Mesendoderm (in vitro differentiated cells): ENCODE data around the gene ASXL1.
"Not testable (repeated sequence)": the region's sequence is repeated elsewhere in the genome, so short reads cannot be mapped to it uniquely, and the experiment has no call there.

Experiments
- DNase-seq: peaks from one replicate; pipeline ENCODE4 v3.0.0; 2013
- H2AK5ac ChIP-seq: 2 replicates; pipeline ENCODE4 v1.6.1; 2013; ENCODE audit warnings: low read length, inconsistent platforms
- H2BK120ac ChIP-seq: 2 replicates; pipeline ENCODE4 v1.6.1; 2013; ENCODE audit warnings: low read depth, mild to moderate bottlenecking, low read length, moderate library complexity, mixed read lengths
- H2BK15ac ChIP-seq: replicated peaks from 2 replicates; pipeline ENCODE4 v1.6.1; 2013; ENCODE audit warnings: low read depth, mild to moderate bottlenecking, moderate library complexity
- H2BK5ac ChIP-seq: 2 replicates; pipeline ENCODE4 v1.6.1; 2013; ENCODE audit warnings: low read length, inconsistent platforms
- H3K18ac ChIP-seq: 2 replicates; pipeline ENCODE4 v1.6.1; 2013; ENCODE audit warnings: mild to moderate bottlenecking, low read length, mixed read lengths
- H3K23ac ChIP-seq: one replicate; pipeline ENCODE4 v1.6.1; 2013; ENCODE audit warnings: low read length
- H3K27ac ChIP-seq: 2 replicates; pipeline ENCODE4 v1.5.1; 2013; ENCODE audit warnings: low read depth, mild to moderate bottlenecking, inconsistent platforms, low read length, moderate library complexity
- H3K27me3 ChIP-seq: 2 replicates; pipeline ENCODE4 v1.6.1; 2013; ENCODE audit warnings: low read length, control low read depth, mild to moderate bottlenecking, inconsistent platforms; ENCODE audit not compliant: insufficient read depth, poor library complexity
- H3K36me3 ChIP-seq: 2 replicates; pipeline ENCODE4 v1.6.1; 2013; ENCODE audit warnings: low read length, inconsistent platforms; ENCODE audit not compliant: control insufficient read depth, insufficient read depth
- H3K4ac ChIP-seq: one replicate; pipeline ENCODE4 v1.6.1; 2013; ENCODE audit warnings: low read depth, mild to moderate bottlenecking, low read length, moderate library complexity
- H3K4me1 ChIP-seq: 2 replicates; pipeline ENCODE4 v1.6.1; 2013; ENCODE audit warnings: low read depth, low read length, inconsistent platforms; ENCODE audit not compliant: control insufficient read depth
- H3K4me2 ChIP-seq: 2 replicates; pipeline ENCODE4 v1.6.1; 2013; ENCODE audit warnings: low read length
- H3K4me3 ChIP-seq: 2 replicates; pipeline ENCODE4 v1.5.1; 2013; ENCODE audit warnings: mild to moderate bottlenecking, low read length
- H3K56ac ChIP-seq: one replicate; pipeline ENCODE4 v1.6.1; 2013; ENCODE audit warnings: low read length
- H3K79me1 ChIP-seq: 2 replicates; pipeline ENCODE4 v1.6.1; 2013; ENCODE audit warnings: low read length, inconsistent platforms
- H3K79me2 ChIP-seq: 2 replicates; pipeline ENCODE4 v1.6.1; 2013; ENCODE audit warnings: mild to moderate bottlenecking, low read length; ENCODE audit not compliant: control insufficient read depth, insufficient read depth
- H3K9ac ChIP-seq: 2 replicates; pipeline ENCODE4 v1.6.1; 2013; ENCODE audit warnings: low read length, inconsistent platforms
- H4K5ac ChIP-seq: one replicate; pipeline ENCODE4 v1.6.1; 2013; ENCODE audit warnings: low read length
- H4K8ac ChIP-seq: one replicate; pipeline ENCODE4 v1.6.1; 2013; ENCODE audit warnings: low read depth, mild to moderate bottlenecking, control low read depth, low read length, moderate library complexity
- WGBS: extraction: QIAGEN DNeasy Blood & Tissue Kit; methylation state at CpG from one replicate; pipeline ENCODE4 v1.1.7; 2013; ENCODE audit warnings: low lambda C conversion rate, missing lambda C conversion rate; ENCODE audit not compliant: insufficient coverage; ENCODE audit errors: extremely low coverage; 5-methylcytosine and 5-hydroxymethylcytosine counted together

ASXL1 gene

GRCh38 chr20:32404017-32404416 is 45.9 kb downstream of the ASXL1 start:
- no peak overlapping the region for H3K56ac ChIP-seq
- no peaks in the 10 kb centered on the region for H3K4me1 ChIP-seq
- H3K79me1 ChIP-seq, result peaks cover 5% of the 10 kb centered on the region
- no peak overlapping the region for H2BK5ac ChIP-seq
- no peak overlapping the region for H3K9ac ChIP-seq
- WGBS, result no CpG with 5 or more reads among the region's 2 CpGs
- no peak overlapping the region for H3K4me2 ChIP-seq
- DNase-seq, result no peak
- no peaks in the 10 kb centered on the region for H3K79me2 ChIP-seq
- no peak overlapping the region for H2BK120ac ChIP-seq
- no peak overlapping the region for H3K27ac ChIP-seq
- no peaks in the 10 kb centered on the region for H3K27me3 ChIP-seq
- H3K23ac ChIP-seq, result no peak overlapping the region
- H3K4me3 ChIP-seq, result no peak overlapping the region
- no peak overlapping the region for H4K8ac ChIP-seq
- no peak overlapping the region for H2BK15ac ChIP-seq
- no peak overlapping the region for H3K18ac ChIP-seq
- H3K36me3 ChIP-seq, result no peaks in the 10 kb centered on the region
- H2AK5ac ChIP-seq, result no peak overlapping the region
- no peak overlapping the region for H4K5ac ChIP-seq
- no peak overlapping the region for H3K4ac ChIP-seq

- Histone ChIP-seq H3K23ac (no peak overlapping the region), H3K4me3 (no peak overlapping the region)
Observed at GRCh38 chr20:32406701-32407100, 48.6 kb downstream of the ASXL1 start.

GRCh38 chr20:32407131-32407750 is 49.1 kb downstream of the ASXL1 start:
- not testable (repeated sequence) for H4K5ac ChIP-seq

More at GRCh38 chr20:32406701-32407100, 48.6 kb downstream of the ASXL1 start:
- DNase-seq, result no peak
- H4K5ac ChIP-seq, result no peak overlapping the region
- no peaks in the 10 kb centered on the region for H3K27me3 ChIP-seq
- H3K79me2 ChIP-seq, result no peaks in the 10 kb centered on the region
- H3K27ac ChIP-seq, result no peak overlapping the region
- peaks cover 2% of the 10 kb centered on the region for H3K79me1 ChIP-seq
- H3K18ac ChIP-seq, result no peak overlapping the region
- H2BK5ac ChIP-seq, result no peak overlapping the region
- no peak overlapping the region for H3K4me2 ChIP-seq
- H2BK15ac ChIP-seq, result no peak overlapping the region
- H3K4me1 ChIP-seq, result no peaks in the 10 kb centered on the region
- H4K8ac ChIP-seq, result no peak overlapping the region
- WGBS, result no CpG with 5 or more reads among the region's 4 CpGs
- H2BK120ac ChIP-seq, result no peak overlapping the region
- no peak overlapping the region for H3K56ac ChIP-seq
- H3K36me3 ChIP-seq, result no peaks in the 10 kb centered on the region
- H3K9ac ChIP-seq, result no peak overlapping the region
- H3K4ac ChIP-seq, result no peak overlapping the region
- H2AK5ac ChIP-seq, result no peak overlapping the region

GRCh38 chr20:32411955-32412706 is 54.0 kb downstream of the ASXL1 start:
- Histone ChIP-seq H4K5ac (no peak overlapping the region), H4K8ac (no peak overlapping the region), H3K79me2 (no peaks in the 10 kb centered on the region), H3K18ac (no peak overlapping the region), H3K27me3 (no peaks in the 10 kb centered on the region), H3K4me2 (no peak overlapping the region), H3K4me3 (no peak overlapping the region), H3K79me1 (peaks cover 6% of the 10 kb centered on the region), H3K9ac (no peak overlapping the region), H2BK5ac (no peak overlapping the region), H3K23ac (no peak overlapping the region), H3K27ac (no peak overlapping the region), H3K56ac (no peak overlapping the region), H3K4me1 (no peaks in the 10 kb centered on the region), H2BK15ac (no peak overlapping the region), H3K36me3 (no peaks in the 10 kb centered on the region), H2AK5ac (no peak overlapping the region), H3K4ac (no peak overlapping the region), H2BK120ac (no peak overlapping the region)
- DNase-seq, result no peak
- no CpG with 5 or more reads among the region's 2 CpGs for WGBS

More at GRCh38 chr20:32407131-32407750, 49.1 kb downstream of the ASXL1 start:
- not testable (repeated sequence) for H3K4ac ChIP-seq, H3K18ac ChIP-seq, H3K27me3 ChIP-seq, H3K9ac ChIP-seq, H3K4me3 ChIP-seq, DNase-seq, H3K79me1 ChIP-seq, H3K79me2 ChIP-seq, H2AK5ac ChIP-seq, H2BK5ac ChIP-seq, H3K36me3 ChIP-seq, H3K23ac ChIP-seq, H3K4me2 ChIP-seq, H2BK120ac ChIP-seq, H3K56ac ChIP-seq, H3K27ac ChIP-seq, H4K8ac ChIP-seq, H2BK15ac ChIP-seq, H3K4me1 ChIP-seq
- WGBS, result no CpG with 5 or more reads among the region's 9 CpGs

- Histone ChIP-seq H3K79me2 (no peaks in the 10 kb centered on the region), H2BK5ac (no peak overlapping the region), H3K36me3 (no peaks in the 10 kb centered on the region), H3K4ac (no peak overlapping the region), H3K9ac (no peak overlapping the region), H3K4me3 (no peak overlapping the region), H4K8ac (no peak overlapping the region), H2BK120ac (no peak overlapping the region), H3K56ac (no peak overlapping the region), H3K23ac (no peak overlapping the region), H3K4me1 (no peaks in the 10 kb centered on the region), H3K27ac (no peak overlapping the region), H2AK5ac (no peak overlapping the region), H3K79me1 (peaks cover 6% of the 10 kb centered on the region), H4K5ac (no peak overlapping the region), H3K4me2 (no peak overlapping the region), H2BK15ac (no peak overlapping the region), H3K27me3 (no peaks in the 10 kb centered on the region), H3K18ac (no peak overlapping the region)
- WGBS, result no CpG with 5 or more reads among the region's 2 CpGs
- DNase-seq, result no peak
Observed at GRCh38 chr20:32415494-32415893, 57.4 kb downstream of the ASXL1 start.
